Fibroblast of mammary gland (primary cell): ENCODE measurements around the gene STARD10.
"Not testable (repeated sequence)": the region's sequence is repeated elsewhere in the genome, so short reads cannot be mapped to it uniquely, and the experiment has no call there.

Experiments used
- DNase-seq: peaks from one replicate; pipeline ENCODE4 v3.0.0-alpha.2; 2010; ENCODE audit warnings: low read depth
- H3K4me3 ChIP-seq: 2 replicates; pipeline ENCODE4 v1.5.1; 2011; ENCODE audit warnings: low read depth, mild to moderate bottlenecking, low read length, moderate library complexity; ENCODE audit not compliant: control insufficient read depth
- CTCF ChIP-seq: conservative IDR thresholded peaks from 2 replicates; pipeline ENCODE4 v1.5.1; 2011; ENCODE audit warnings: low read depth, low read length, inconsistent platforms; ENCODE audit not compliant: control insufficient read depth, insufficient read depth

STARD10 gene

GRCh38 chr11:72829884-72830533 lies 36.2 kb upstream of the STARD10 start:
- no peak for TF ChIP-seq CTCF
- no peak for DNase-seq

GRCh38 chr11:72829178-72829577 lies 35.3 kb upstream of the STARD10 start:
- no peak overlapping the region for H3K4me3 ChIP-seq
- no peak for DNase-seq
- no peak for TF ChIP-seq CTCF

More at GRCh38 chr11:72829884-72830533, 36.2 kb upstream of the STARD10 start:
- no peak overlapping the region for H3K4me3 ChIP-seq

GRCh38 chr11:72828692-72829101 lies 34.9 kb upstream of the STARD10 start:
- no peak overlapping the region for H3K4me3 ChIP-seq
- no peak for DNase-seq
- no peak for TF ChIP-seq CTCF

GRCh38 chr11:72828081-72828567 lies 34.3 kb upstream of the STARD10 start:
- DNase-seq, result peak; percentile 60

GRCh38 chr11:72827656-72828055 lies 33.8 kb upstream of the STARD10 start:
- not testable (repeated sequence) for DNase-seq, H3K4me3 ChIP-seq

More at GRCh38 chr11:72828081-72828567, 34.3 kb upstream of the STARD10 start:
- no peak overlapping the region for H3K4me3 ChIP-seq
- no peak for TF ChIP-seq CTCF

- no peak for TF ChIP-seq CTCF
- no peak for DNase-seq
- no peak overlapping the region for H3K4me3 ChIP-seq
Measured at GRCh38 chr11:72826942-72827480, 33.2 kb upstream of the STARD10 start.

- no peak for DNase-seq
- no peak for TF ChIP-seq CTCF
- no peak overlapping the region for H3K4me3 ChIP-seq
Measured at GRCh38 chr11:72826191-72826941, 32.5 kb upstream of the STARD10 start.
